PFSK-1 (cell line): ENCODE results near the gene RPS6KA2.

Experiments
- FOXP2 ChIP-seq: optimal IDR thresholded peaks from 2 replicates; pipeline ENCODE3; 2011; ENCODE audit warnings: borderline replicate concordance, control low read depth, inconsistent platforms; ENCODE audit not compliant: insufficient read depth; ENCODE audit errors: extremely low read length, extremely low read depth
- POLR2AphosphoS5 ChIP-seq: IDR thresholded peaks from 2 replicates; pipeline ENCODE4 v1.6.1; 2012; ENCODE audit warnings: low read depth, mild to moderate bottlenecking, control low read depth, low read length, moderate library complexity
- REST ChIP-seq, 2 experiments: IDR thresholded peaks; 2 replicates each; pipeline versions ENCODE4 v1.6.1 to v1.8.0; 2011 to 2012; ENCODE audit warnings: low read depth in 2 of 2, low read length in 2 of 2, control low read depth in 1 of 2, inconsistent platforms in 1 of 2, mild to moderate bottlenecking in 1 of 2, moderate library complexity in 1 of 2; ENCODE audit not compliant: insufficient read depth in 1 of 2
- SIN3A ChIP-seq: IDR thresholded peaks from 2 replicates; pipeline ENCODE4 v1.6.1; 2012; ENCODE audit warnings: mild to moderate bottlenecking, low read length, moderate library complexity, borderline replicate concordance; ENCODE audit not compliant: insufficient read depth
- TAF1 ChIP-seq: IDR thresholded peaks from 2 replicates; pipeline ENCODE4 v1.6.1; 2012; ENCODE audit warnings: low read length, control low read depth, borderline replicate concordance; ENCODE audit not compliant: insufficient read depth

- no peak for TF ChIP-seq REST (IDR thresholded peaks at IDR 0.05; ENCODE audit: insufficient read depth in 1 of 2, low read depth in 2 of 2, low read length in 2 of 2)
- TF ChIP-seq POLR2AphosphoS5: no peak
- TF ChIP-seq FOXP2: peak; percentile 83
- TF ChIP-seq SIN3A: peak; percentile 88; the same call in 1 of the 2 replicates
- no peak for TF ChIP-seq TAF1
Measured at GRCh38 chr6:166381733-166382499, 245.1 kb downstream of the RPS6KA2 start.
